Lower leg skin (tissue), 3 donors: Measurements from ENCODE around the gene ATP6V0E1.

Experiments
- POLR2A ChIP-seq, 2 donors: fragments of 450-650 bp; IDR thresholded peaks; one replicate each; pipeline ENCODE4 v1.6.1; 2016 to 2017; ENCODE audit warnings: antibody characterized with exemption in 2 of 2, mild to moderate bottlenecking in 1 of 2, moderate library complexity in 1 of 2
- TF ChIP-seq, protein P1 (sequence below), 3 donors: fragments of 450-650 bp; IDR thresholded peaks; one replicate each; pipeline ENCODE4 v1.5.1; 2016; ENCODE audit warnings: antibody characterized with exemption in 3 of 3, mild to moderate bottlenecking in 3 of 3, moderate library complexity in 2 of 3

DNA sequence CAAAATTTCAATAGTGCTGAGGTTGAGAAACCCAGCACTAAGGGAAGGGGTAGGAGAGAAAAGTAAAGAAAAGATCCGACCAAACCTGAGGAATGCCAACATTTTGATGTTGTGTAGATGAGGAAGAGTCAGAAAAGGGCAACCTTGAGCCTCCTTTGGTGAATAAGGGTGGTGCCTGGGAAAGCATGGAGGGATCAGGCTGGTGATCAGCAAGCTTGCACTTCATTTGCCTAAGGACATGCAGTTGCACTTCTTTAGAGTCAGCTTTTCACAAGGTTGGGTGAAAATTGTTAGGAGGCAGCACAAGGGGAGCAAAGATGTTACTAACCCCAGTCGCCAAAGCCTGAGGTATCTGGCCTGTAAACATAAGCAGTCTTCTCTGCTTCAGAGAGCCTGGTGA lies 20.4 kb downstream of the ATP6V0E1 start:
- TF ChIP-seq POLR2A (IDR thresholded peaks at IDR 0.05): no peak
- TF ChIP-seq, protein P1, sequence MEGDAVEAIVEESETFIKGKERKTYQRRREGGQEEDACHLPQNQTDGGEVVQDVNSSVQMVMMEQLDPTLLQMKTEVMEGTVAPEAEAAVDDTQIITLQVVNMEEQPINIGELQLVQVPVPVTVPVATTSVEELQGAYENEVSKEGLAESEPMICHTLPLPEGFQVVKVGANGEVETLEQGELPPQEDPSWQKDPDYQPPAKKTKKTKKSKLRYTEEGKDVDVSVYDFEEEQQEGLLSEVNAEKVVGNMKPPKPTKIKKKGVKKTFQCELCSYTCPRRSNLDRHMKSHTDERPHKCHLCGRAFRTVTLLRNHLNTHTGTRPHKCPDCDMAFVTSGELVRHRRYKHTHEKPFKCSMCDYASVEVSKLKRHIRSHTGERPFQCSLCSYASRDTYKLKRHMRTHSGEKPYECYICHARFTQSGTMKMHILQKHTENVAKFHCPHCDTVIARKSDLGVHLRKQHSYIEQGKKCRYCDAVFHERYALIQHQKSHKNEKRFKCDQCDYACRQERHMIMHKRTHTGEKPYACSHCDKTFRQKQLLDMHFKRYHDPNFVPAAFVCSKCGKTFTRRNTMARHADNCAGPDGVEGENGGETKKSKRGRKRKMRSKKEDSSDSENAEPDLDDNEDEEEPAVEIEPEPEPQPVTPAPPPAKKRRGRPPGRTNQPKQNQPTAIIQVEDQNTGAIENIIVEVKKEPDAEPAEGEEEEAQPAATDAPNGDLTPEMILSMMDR (IDR thresholded peaks at IDR 0.05): no peak
